Measurements from ENCODE around the gene PLTP. TPM values are rescaled to one million over a fixed set of nuclear protein-coding genes. Genes with fewer than 3 reads are reported as not detected.

Gene PLTP
- polyA plus RNA-seq, 1 donor from 2014 or later, result 7.0 TPM

DNA sequence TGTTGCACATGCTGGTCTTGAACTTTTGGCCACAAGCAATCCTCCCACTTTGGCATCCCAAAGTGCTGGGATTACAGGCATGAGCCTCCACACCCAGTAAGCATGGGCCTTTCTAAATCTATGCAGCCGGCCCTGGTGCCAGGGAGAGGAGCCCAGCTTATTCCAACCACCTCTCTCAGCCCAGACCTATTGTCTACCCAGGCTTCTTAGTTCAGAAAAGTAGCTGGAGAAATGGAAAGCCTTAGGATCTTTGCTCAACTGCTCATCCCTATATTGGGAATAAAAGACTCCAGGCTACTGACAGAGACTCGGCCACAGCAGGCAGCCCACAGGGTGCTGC lies 14.7 kb upstream of the PLTP start:
- H3K27ac ChIP-seq (ENCODE audit: low read length), result no peak overlapping the region
- TF ChIP-seq, protein P1, sequence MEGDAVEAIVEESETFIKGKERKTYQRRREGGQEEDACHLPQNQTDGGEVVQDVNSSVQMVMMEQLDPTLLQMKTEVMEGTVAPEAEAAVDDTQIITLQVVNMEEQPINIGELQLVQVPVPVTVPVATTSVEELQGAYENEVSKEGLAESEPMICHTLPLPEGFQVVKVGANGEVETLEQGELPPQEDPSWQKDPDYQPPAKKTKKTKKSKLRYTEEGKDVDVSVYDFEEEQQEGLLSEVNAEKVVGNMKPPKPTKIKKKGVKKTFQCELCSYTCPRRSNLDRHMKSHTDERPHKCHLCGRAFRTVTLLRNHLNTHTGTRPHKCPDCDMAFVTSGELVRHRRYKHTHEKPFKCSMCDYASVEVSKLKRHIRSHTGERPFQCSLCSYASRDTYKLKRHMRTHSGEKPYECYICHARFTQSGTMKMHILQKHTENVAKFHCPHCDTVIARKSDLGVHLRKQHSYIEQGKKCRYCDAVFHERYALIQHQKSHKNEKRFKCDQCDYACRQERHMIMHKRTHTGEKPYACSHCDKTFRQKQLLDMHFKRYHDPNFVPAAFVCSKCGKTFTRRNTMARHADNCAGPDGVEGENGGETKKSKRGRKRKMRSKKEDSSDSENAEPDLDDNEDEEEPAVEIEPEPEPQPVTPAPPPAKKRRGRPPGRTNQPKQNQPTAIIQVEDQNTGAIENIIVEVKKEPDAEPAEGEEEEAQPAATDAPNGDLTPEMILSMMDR (IDR thresholded peaks at IDR 0.05; ENCODE audit: poor library complexity, severe bottlenecking), result no peak
- no peak for TF ChIP-seq TAF1 (IDR thresholded peaks at IDR 0.05; ENCODE audit: low read depth)
- TF ChIP-seq SMC3 (conservative IDR thresholded peaks at IDR 0.05; ENCODE audit: poor library complexity), result no peak
- no peak for TF ChIP-seq POLR2AphosphoS5 (IDR thresholded peaks at IDR 0.05)
- TF ChIP-seq RAD21 (conservative IDR thresholded peaks at IDR 0.05), result no peak
- TF ChIP-seq, protein P2, sequence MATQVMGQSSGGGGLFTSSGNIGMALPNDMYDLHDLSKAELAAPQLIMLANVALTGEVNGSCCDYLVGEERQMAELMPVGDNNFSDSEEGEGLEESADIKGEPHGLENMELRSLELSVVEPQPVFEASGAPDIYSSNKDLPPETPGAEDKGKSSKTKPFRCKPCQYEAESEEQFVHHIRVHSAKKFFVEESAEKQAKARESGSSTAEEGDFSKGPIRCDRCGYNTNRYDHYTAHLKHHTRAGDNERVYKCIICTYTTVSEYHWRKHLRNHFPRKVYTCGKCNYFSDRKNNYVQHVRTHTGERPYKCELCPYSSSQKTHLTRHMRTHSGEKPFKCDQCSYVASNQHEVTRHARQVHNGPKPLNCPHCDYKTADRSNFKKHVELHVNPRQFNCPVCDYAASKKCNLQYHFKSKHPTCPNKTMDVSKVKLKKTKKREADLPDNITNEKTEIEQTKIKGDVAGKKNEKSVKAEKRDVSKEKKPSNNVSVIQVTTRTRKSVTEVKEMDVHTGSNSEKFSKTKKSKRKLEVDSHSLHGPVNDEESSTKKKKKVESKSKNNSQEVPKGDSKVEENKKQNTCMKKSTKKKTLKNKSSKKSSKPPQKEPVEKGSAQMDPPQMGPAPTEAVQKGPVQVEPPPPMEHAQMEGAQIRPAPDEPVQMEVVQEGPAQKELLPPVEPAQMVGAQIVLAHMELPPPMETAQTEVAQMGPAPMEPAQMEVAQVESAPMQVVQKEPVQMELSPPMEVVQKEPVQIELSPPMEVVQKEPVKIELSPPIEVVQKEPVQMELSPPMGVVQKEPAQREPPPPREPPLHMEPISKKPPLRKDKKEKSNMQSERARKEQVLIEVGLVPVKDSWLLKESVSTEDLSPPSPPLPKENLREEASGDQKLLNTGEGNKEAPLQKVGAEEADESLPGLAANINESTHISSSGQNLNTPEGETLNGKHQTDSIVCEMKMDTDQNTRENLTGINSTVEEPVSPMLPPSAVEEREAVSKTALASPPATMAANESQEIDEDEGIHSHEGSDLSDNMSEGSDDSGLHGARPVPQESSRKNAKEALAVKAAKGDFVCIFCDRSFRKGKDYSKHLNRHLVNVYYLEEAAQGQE (IDR thresholded peaks at IDR 0.05; ENCODE audit: borderline replicate concordance), result no peak
- no peak for TF ChIP-seq EZH2 (IDR thresholded peaks at IDR 0.05; ENCODE audit: borderline replicate concordance, insufficient read depth, low read length, poor library complexity, severe bottlenecking)
- TF ChIP-seq EP300 (conservative IDR thresholded peaks at IDR 0.05; ENCODE audit: poor library complexity, severe bottlenecking), result no peak
- TF ChIP-seq MXI1 (conservative IDR thresholded peaks at IDR 0.05; ENCODE audit: poor library complexity, severe bottlenecking), result no peak

GRCh38 chr20:45925821-45926506 lies 14.0 kb upstream of the PLTP start:
- H3K9me2 ChIP-seq (ENCODE audit: insufficient read depth, low read length), result no peaks in the 10 kb centered on the region
- no peak overlapping the region for H3K27ac ChIP-seq (ENCODE audit: low read length)
- no peaks in the 10 kb centered on the region for H3K36me3 ChIP-seq (ENCODE audit: insufficient read depth, low read length)
- H3K9me3 ChIP-seq (ENCODE audit: low read length), result no peaks in the 10 kb centered on the region
- H3K27me3 ChIP-seq (ENCODE audit: insufficient read depth, low read depth, low read length), result no peaks in the 10 kb centered on the region
- no peak overlapping the region for H2AFZ ChIP-seq (ENCODE audit: low read depth, low read length)
- H3K4me3 ChIP-seq (ENCODE audit: low read length), result no peak overlapping the region
- no peak overlapping the region for H3K4me2 ChIP-seq (ENCODE audit: low read length)
- no peak overlapping the region for H3K9ac ChIP-seq (ENCODE audit: low read length)
- TF ChIP-seq, protein P2 (IDR thresholded peaks at IDR 0.05; ENCODE audit: borderline replicate concordance), result no peak
- H3F3A ChIP-seq (ENCODE audit: insufficient read depth, low read length, poor library complexity, severe bottlenecking), result no peaks in the 10 kb centered on the region
- no peaks in the 10 kb centered on the region for H3K79me2 ChIP-seq (replicated peaks; ENCODE audit: insufficient read depth, low read length)
- H4K20me1 ChIP-seq (ENCODE audit: insufficient read depth), result no peaks in the 10 kb centered on the region

More for the DNA sequence above, 14.7 kb upstream of the PLTP start:
- Histone ChIP-seq H3K27me3 (ENCODE audit: insufficient read depth, low read depth, low read length) (no peaks in the 10 kb centered on the region), H3K9ac (ENCODE audit: low read length) (no peak overlapping the region), H3K36me3 (ENCODE audit: insufficient read depth, low read length) (no peaks in the 10 kb centered on the region), H3K4me2 (ENCODE audit: low read length) (no peak overlapping the region), H3K9me3 (ENCODE audit: low read length) (no peaks in the 10 kb centered on the region), H3K79me2 (replicated peaks; ENCODE audit: insufficient read depth, low read length) (no peaks in the 10 kb centered on the region), H3K4me3 (ENCODE audit: low read length) (no peak overlapping the region), H2AFZ (ENCODE audit: low read depth, low read length) (no peak overlapping the region), H3K9me2 (ENCODE audit: insufficient read depth, low read length) (no peaks in the 10 kb centered on the region), H3F3A (ENCODE audit: insufficient read depth, low read length, poor library complexity, severe bottlenecking) (no peaks in the 10 kb centered on the region), H4K20me1 (ENCODE audit: insufficient read depth) (no peaks in the 10 kb centered on the region)

All from neural cell (in vitro differentiated cells).